GM23338 (cell line): ENCODE measurements around the gene TEX54. TPM values are rescaled to one million over a fixed set of nuclear protein-coding genes. Genes with fewer than 3 reads are reported as not detected.

ENCODE experiments used
- ATAC-seq: fragments of 200-7000 bp; cut with Tn5 transposase; 3 replicates; pipeline ENCODE4 v1.9.1; 2020
- DNase-seq: peaks from one replicate; pipeline ENCODE4 v3.0.0-alpha.2; 2015; ENCODE audit warnings: low spot score
- H2AFZ ChIP-seq: fragments of 200-600 bp; sonication (generic); 2 replicates; pipeline ENCODE4 v1.8.0; 2016; ENCODE audit warnings: antibody characterized with exemption, mild to moderate bottlenecking, moderate library complexity
- H3F3A ChIP-seq: fragments of 200-600 bp; sonication (generic); replicated peaks from 2 replicates; pipeline ENCODE4 v1.8.0; 2017; ENCODE audit warnings: antibody characterized with exemption, mixed run types, low read depth
- H3K27ac ChIP-seq: fragments of 200-600 bp; sonication (generic); 2 replicates; pipeline ENCODE4 v1.6.1; 2016; ENCODE audit warnings: low read depth
- H3K27me3 ChIP-seq: fragments of 200-600 bp; sonication (generic); 2 replicates; pipeline ENCODE4 v1.8.0; 2016; ENCODE audit warnings: mild to moderate bottlenecking, mixed run types, moderate library complexity; ENCODE audit not compliant: insufficient read depth
- H3K36me3 ChIP-seq: fragments of 200-600 bp; sonication (generic); 2 replicates; pipeline ENCODE4 v1.8.0; 2016; ENCODE audit warnings: mild to moderate bottlenecking; ENCODE audit not compliant: insufficient read depth
- H3K4me1 ChIP-seq: fragments of 200-600 bp; sonication (generic); 2 replicates; pipeline ENCODE4 v1.8.0; 2016; ENCODE audit warnings: mild to moderate bottlenecking, moderate library complexity; ENCODE audit not compliant: insufficient read depth
- H3K4me2 ChIP-seq: fragments of 200-600 bp; sonication (generic); 2 replicates; pipeline ENCODE4 v1.7.1; 2017; ENCODE audit warnings: mixed run types
- H3K4me3 ChIP-seq: fragments of 200-600 bp; sonication (generic); 2 replicates; pipeline ENCODE4 v1.6.1; 2016; ENCODE audit warnings: mixed run types
- H3K79me2 ChIP-seq: fragments of 200-600 bp; sonication (generic); replicated peaks from 2 replicates; pipeline ENCODE4 v1.8.0; 2017; ENCODE audit warnings: mild to moderate bottlenecking; ENCODE audit not compliant: insufficient read depth
- H3K9me2 ChIP-seq: fragments of 200-600 bp; sonication (generic); 2 replicates; pipeline ENCODE4 v1.8.0; 2017; ENCODE audit not compliant: insufficient read depth
- H4K20me1 ChIP-seq: fragments of 200-600 bp; sonication (generic); replicated peaks from 2 replicates; pipeline ENCODE4 v1.8.0; 2017; ENCODE audit warnings: mild to moderate bottlenecking; ENCODE audit not compliant: insufficient read depth
- H3K27ac Mint-ChIP-seq: 2 replicates; pipeline ENCODE4 v1.8.0; 2020; ENCODE audit warnings: inconsistent platforms, mild to moderate bottlenecking, moderate library complexity, mixed read lengths
- H3K27me3 Mint-ChIP-seq: 3 replicates; pipeline ENCODE4 v1.8.0; 2022; ENCODE audit warnings: low read depth, mild to moderate bottlenecking, moderate library complexity, mixed read lengths, inconsistent platforms; ENCODE audit not compliant: insufficient read depth, poor library complexity
- H3K36me3 Mint-ChIP-seq: 3 replicates; pipeline ENCODE4 v1.8.0; 2021; ENCODE audit warnings: low read depth, mild to moderate bottlenecking, inconsistent platforms, moderate library complexity, mixed read lengths
- H3K4me1 Mint-ChIP-seq: 3 replicates; pipeline ENCODE4 v1.8.0; 2020; ENCODE audit warnings: mild to moderate bottlenecking, inconsistent platforms, mixed read lengths
- H3K4me3 Mint-ChIP-seq: 3 replicates; pipeline ENCODE4 v1.8.0; 2021; ENCODE audit warnings: moderate library complexity, mild to moderate bottlenecking, inconsistent platforms, mixed read lengths
- H3K9me3 Mint-ChIP-seq: 3 replicates; pipeline ENCODE4 v1.8.0; 2020; ENCODE audit warnings: moderate library complexity, mild to moderate bottlenecking, inconsistent platforms, mixed read lengths
- CREB1 ChIP-seq: fragments of 250-450 bp; sonication (Bioruptor Pico); IDR thresholded peaks from 2 replicates; pipeline ENCODE4 v1.5.0; 2020; ENCODE audit warnings: low read depth, mild to moderate bottlenecking, moderate library complexity
- CTCF ChIP-seq, 2 experiments: fragments of 200-600 bp in 1 of 2; sonication (generic) in 1 of 2; conservative IDR thresholded peaks; 2 replicates each; pipeline versions ENCODE4 v1.5.1 to v1.6.1; 2016 to 2017; ENCODE audit warnings: antibody characterized with exemption in 2 of 2, low read depth in 2 of 2, mild to moderate bottlenecking in 2 of 2, moderate library complexity in 1 of 2
- ETS1 ChIP-seq: IDR thresholded peaks from 2 replicates; pipeline ENCODE4 v1.6.1; 2016; ENCODE audit warnings: antibody characterized with exemption
- EZH2 ChIP-seq: fragments of 200-600 bp; sonication (generic); IDR thresholded peaks from one replicate; pipeline ENCODE4 v1.8.0; 2017; ENCODE audit warnings: antibody characterized with exemption, mild to moderate bottlenecking, low read depth; ENCODE audit not compliant: unreplicated experiment
- JUNB ChIP-seq: IDR thresholded peaks from one replicate; pipeline ENCODE4 v1.6.1; 2016; ENCODE audit warnings: antibody characterized with exemption; ENCODE audit not compliant: unreplicated experiment
- NANOG ChIP-seq: IDR thresholded peaks from 2 replicates; pipeline ENCODE4 v1.6.1; 2016; ENCODE audit warnings: antibody characterized with exemption, borderline replicate concordance
- POLR2AphosphoS5 ChIP-seq: IDR thresholded peaks from 2 replicates; pipeline ENCODE4 v1.6.1; 2016; ENCODE audit warnings: antibody characterized with exemption, low read depth
- REST ChIP-seq: IDR thresholded peaks from one replicate; pipeline ENCODE4 v1.6.1; 2018; ENCODE audit warnings: antibody characterized with exemption; ENCODE audit not compliant: unreplicated experiment
- polyA plus RNA-seq: library from polyadenylated mRNA; unstranded; fragments of >200 nt; fragmentation: Nextera tagmentation; extraction: Ambion mirVana; gene quantifications from 2 replicates; pipeline ENCODE4 v1.2.1, GENCODE V29; 2016
- total RNA-seq: library from RNA; depleted of rRNA; stranded (reverse); fragments of >200 nt; shearing (Covaris generic); gene quantifications from 2 replicates; pipeline ENCODE4 v1.2.3, GENCODE V29; 2014

The TEX54 gene
- total and polyA plus RNA-seq, 2 experiments from 2014 or later = 1.9 TPM; not detected in 1

- Mint-ChIP-seq H3K9me3 (no peaks in the 10 kb centered on the region; the same call in 2 of the 3 replicates), H3K4me1 (peaks cover 29% of the 10 kb centered on the region), H3K36me3 (peaks cover 65% of the 10 kb centered on the region), H3K27ac (no peak overlapping the region; the same call in 1 of the 2 replicates), H3K27me3 (peaks cover 21% of the 10 kb centered on the region), H3K4me3 (peak overlapping the region; percentile 93)
- H3K79me2 ChIP-seq = peaks cover 40% of the 10 kb centered on the region
- H3K36me3 ChIP-seq = peaks cover 21% of the 10 kb centered on the region
- H2AFZ ChIP-seq = no peak overlapping the region
- H3K4me3 ChIP-seq = peak overlapping the region; percentile 77; the same call in 1 of the 2 replicates
- ATAC-seq (no peak; the same call in 2 of the 3 replicates), DNase-seq (peak; percentile 39)
- no peak overlapping the region for H3K4me2 ChIP-seq
- peak; percentile 26 to 30; a peak in 3 of 4 replicates for TF ChIP-seq CTCF (conservative IDR thresholded peaks at IDR 0.05; ENCODE audit: low read depth in 2 of 2)
- TF ChIP-seq POLR2AphosphoS5 = no peak
- peaks cover 3% of the 10 kb centered on the region for H4K20me1 ChIP-seq
- H3K27me3 ChIP-seq = no peaks in the 10 kb centered on the region
- H3F3A ChIP-seq = peaks cover 62% of the 10 kb centered on the region
- H3K27ac ChIP-seq = no peak overlapping the region; the same call in 1 of the 2 replicates
- H3K4me1 ChIP-seq = peaks cover 11% of the 10 kb centered on the region; the same call in 1 of the 2 replicates
- no peaks in the 10 kb centered on the region for H3K9me2 ChIP-seq
These were observed 43.6 kb downstream of the TEX54 start for GRCh38 chr11:62788991-62789390.

GRCh38 chr11:62787005-62787759 lies 45.5 kb downstream of the TEX54 start, which contains the start of gene TMEM179B:
TMEM179B (plus strand) TSS chr11:62787402; CDS start chr11:62787432, 30 bp downstream.
- H3K9me2 ChIP-seq = no peaks in the 10 kb centered on the region
- Mint-ChIP-seq H3K4me3 (peak within 1 kb of the TSS; percentile 93), H3K4me1 (peaks cover 25% of the 10 kb centered on the region), H3K27me3 (peaks cover 18% of the 10 kb centered on the region), H3K36me3 (peaks cover 69% of the 10 kb centered on the region), H3K9me3 (no peaks in the 10 kb centered on the region; the same call in 2 of the 3 replicates), H3K27ac (peak within 1 kb of the TSS; percentile 99)
- peak within 1 kb of the TSS; percentile 15; the same call in 1 of the 2 replicates for H2AFZ ChIP-seq
- H3K27me3 ChIP-seq = no peaks in the 10 kb centered on the region
- peaks cover 11% of the 10 kb centered on the region; the same call in 1 of the 2 replicates for H3K4me1 ChIP-seq
- H3K4me2 ChIP-seq = peak within 1 kb of the TSS; percentile 86
- DNase-seq = peak; percentile 100
- peak; percentile 66 for ATAC-seq
- peaks cover 48% of the 10 kb centered on the region for H3F3A ChIP-seq
- peak within 1 kb of the TSS; percentile 77 for H3K4me3 ChIP-seq
- peak within 1 kb of the TSS; percentile 98 for H3K27ac ChIP-seq
- H4K20me1 ChIP-seq = no peaks in the 10 kb centered on the region
- peaks cover 40% of the 10 kb centered on the region for H3K79me2 ChIP-seq
- H3K36me3 ChIP-seq = peaks cover 12% of the 10 kb centered on the region; the same call in 1 of the 2 replicates
- TF ChIP-seq CTCF (conservative IDR thresholded peaks at IDR 0.05; ENCODE audit: low read depth in 2 of 2) (peak; percentile 26 to 64; a peak in 3 of 4 replicates), ETS1 (peak; percentile 83), JUNB (no peak), CREB1 (CRISPR knock-in tag) (peak; percentile 94), EZH2 (no peak), NANOG (no peak), REST (peak; percentile 12), POLR2AphosphoS5 (peak; percentile 97)
